GM19240 (cell line): ENCODE data around the gene ISG20.
"Not testable (repeated sequence)": the region's sequence is repeated elsewhere in the genome, so short reads cannot be mapped to it uniquely, and the experiment has no call there.

ENCODE experiments used
- DNase-seq: peaks from one replicate; pipeline ENCODE4 v3.0.0; 2011; ENCODE audit warnings: low spot score; ENCODE audit not compliant: insufficient read length

The ISG20 gene

GRCh38 chr15:88636050-88636449, 2.8 kb upstream of the ISG20 start:
- no peak for DNase-seq

- no peak for DNase-seq
Observed at GRCh38 chr15:88636654-88637053, 2.2 kb upstream of the ISG20 start.

- no peak for DNase-seq
Observed at GRCh38 chr15:88637436-88637835, 1.4 kb upstream of the ISG20 start.

- DNase-seq = no peak
Observed at GRCh38 chr15:88637841-88638625, 783 bp upstream of the ISG20 start.

DNA sequence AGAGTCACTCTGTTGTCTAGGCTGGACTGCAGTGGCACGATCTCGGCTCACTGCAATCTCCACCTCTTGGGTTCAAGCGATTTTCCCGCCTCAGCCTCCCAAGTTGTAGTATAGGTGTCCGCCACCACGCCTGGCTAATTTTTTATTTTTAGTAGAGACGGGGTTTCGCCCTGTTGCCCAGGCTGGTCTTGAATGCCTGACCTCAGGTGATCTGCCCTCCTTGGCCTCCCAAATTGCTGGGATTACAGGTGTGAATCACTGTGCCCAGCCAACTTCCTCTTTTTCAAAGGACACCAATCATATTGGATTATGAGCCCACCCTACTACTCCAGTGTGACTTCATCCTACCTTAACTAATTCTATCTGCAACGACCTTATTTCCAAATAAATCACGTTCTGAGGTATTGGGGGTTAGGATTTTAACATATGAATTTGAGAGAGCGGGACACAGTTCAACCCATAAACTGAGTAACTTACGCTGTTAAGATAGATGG, 3.2 kb downstream of the ISG20 start:
- no peak for DNase-seq

- DNase-seq = not testable (repeated sequence)
Observed at GRCh38 chr15:88642514-88642913, 3.7 kb downstream of the ISG20 start.

DNA sequence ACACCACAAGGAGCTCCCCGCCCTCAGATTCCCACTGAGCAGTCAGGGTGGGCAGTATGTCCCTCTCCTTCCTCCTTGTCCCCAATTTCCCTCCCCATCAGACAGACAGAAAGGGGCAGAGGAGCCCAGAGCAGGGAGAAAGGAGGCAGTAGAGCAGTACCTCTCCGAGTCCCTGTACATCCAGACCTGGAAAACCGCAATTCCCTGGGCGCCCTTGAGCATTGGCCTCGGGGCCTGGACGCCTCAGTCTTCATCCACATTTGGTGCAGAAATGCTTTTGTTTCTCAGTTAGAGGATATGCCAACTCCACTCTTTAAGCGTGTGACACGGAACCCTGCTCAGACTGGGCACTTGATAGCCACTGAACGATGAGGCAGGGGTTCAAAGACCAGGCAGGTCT, 5.9 kb downstream of the ISG20 start:
- DNase-seq = no peak

GRCh38 chr15:88645171-88646087, 6.6 kb downstream of the ISG20 start:
- no peak for DNase-seq

- DNase-seq = no peak
Observed at GRCh38 chr15:88646088-88646405, 7.2 kb downstream of the ISG20 start.

DNA sequence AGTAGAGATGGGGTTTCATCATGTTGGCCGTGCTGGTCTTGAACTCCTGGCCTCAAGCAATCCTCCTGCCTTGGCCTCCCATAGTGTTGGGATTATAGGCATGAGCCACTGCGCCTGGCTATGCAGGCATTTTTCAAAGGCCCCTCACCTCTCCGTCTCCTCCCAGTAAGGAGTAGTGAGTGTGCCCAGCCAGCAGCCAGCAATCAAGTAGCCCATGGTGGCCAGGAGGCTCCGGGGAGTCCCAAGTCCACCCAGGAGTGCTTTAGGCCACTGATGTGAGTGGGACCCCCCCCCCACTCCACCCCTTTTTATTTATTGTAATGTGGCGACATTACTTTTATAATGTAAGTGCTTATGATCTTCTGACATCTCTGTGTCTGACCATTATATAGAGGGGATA, 8.1 kb downstream of the ISG20 start:
- no peak for DNase-seq

DNA sequence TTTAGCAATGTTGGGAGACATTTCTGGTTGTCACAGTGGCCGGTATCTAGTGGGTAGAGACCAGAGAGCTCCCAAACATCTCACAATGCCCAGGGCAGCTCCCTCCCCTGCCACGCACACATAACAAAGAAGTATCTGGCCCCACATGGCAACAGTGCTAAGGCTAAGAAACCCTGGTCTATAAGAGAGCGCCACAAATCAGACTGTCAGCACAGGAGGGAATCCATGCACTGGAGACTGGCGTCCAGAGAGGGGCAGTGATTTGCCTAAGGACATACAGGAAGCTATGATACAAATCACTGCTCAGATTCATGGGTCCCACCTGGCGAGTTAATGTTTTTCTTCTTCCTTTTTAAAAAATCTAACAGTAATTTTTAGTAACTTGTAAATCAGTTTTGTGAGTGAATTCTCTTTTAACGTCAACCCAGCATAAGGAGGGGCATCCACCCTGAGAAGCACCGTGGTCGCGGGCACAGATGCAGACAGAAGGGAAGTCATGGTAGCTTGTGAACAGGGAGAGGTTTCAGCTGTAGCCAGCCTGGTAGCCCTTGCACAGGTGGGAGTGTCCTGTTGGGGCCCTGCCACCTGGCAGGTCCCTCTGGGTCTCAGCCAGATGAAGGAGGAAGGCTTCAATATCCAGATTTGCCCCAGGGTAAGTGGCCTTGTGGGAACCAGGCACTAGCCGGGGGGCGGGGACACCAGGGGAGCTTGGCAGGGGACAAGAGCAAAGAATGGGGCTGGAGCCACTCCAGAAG, 8.7 kb downstream of the ISG20 start:
- DNase-seq = no peak

DNA sequence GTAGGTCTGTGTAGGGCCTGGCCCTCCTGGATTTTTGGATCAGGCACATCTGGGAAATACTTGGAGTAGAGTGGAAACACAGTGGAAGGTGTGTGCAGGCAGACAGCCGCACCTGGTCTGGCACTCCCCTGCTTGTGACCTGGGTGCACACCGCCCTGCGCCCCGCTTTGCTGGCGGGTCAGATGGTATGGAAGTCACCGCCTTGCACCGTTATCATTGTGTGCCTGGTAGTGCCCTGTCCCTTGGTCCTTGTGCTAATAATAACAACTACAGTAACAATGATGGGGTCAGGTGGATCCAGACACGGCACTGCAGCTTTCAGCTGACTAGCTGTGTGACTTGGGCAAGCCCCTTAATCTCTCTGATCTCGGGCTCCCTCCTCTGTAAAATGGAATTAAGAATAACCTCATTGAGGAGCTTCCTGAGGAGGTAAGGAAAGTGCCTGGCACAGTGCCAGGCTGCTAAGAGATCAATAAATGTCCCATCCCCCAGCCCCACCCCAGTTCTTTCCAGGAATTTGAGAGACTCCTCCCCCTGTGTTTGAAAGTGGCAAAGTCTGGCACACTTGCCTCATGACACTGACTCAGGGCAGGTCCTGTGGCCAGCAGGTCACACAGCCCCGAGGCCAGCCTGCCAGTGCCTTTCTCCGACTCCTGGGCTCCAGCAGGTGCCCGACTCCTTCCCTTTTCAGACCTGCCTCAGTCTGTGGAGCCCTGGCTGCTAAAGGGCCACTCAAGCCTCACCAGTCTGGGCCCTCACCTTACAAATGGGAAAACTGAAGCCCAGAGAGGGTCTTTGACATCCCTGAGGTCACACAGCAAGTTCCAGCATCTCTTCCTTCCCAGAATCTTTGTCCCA, 9.8 kb downstream of the ISG20 start:
- DNase-seq = no peak

DNA sequence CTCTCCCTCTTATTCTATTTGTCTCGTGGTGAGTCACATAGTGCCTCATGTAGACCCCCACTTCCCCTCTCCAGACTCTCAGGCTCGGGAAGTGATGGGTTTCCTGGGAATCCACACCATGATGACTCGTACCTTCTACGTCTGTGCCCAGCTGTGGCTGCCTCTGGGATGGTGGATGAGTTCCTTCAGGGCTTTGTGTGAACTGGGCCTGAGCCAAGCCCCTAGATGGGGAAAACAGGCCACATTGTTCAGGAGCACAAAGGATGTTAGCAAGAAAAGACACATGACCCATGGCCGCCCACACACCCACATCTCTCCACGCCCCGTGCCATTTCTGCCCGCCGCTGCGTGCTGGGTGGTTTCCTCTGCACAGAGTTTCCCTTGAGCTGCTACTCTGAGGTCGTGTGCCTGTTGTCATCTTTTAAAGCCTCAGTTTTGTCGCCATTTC, 10.5 kb downstream of the ISG20 start:
- no peak for DNase-seq

GRCh38 chr15:88649753-88650551, 11.1 kb downstream of the ISG20 start:
- DNase-seq = no peak

DNA sequence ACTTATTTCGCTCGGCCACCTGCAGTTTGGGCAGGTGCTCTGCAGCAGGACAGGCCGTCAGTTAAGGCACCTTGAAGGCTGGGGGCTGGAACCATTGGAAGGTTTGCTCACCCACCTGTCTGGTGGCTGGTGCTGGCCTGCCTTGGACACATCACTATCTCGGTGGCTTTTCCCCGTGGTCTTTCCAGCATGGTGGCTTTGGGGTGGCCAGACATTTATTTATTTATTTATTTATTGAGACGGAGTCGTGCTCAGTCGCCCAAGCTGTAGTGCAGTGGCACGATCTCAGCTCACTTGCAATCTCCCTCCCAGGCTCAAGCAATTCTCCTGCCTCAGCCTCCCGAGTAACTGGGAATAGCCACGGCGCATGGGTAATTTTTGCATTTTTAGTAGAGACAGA, 11.7 kb downstream of the ISG20 start:
- DNase-seq = no peak

DNA sequence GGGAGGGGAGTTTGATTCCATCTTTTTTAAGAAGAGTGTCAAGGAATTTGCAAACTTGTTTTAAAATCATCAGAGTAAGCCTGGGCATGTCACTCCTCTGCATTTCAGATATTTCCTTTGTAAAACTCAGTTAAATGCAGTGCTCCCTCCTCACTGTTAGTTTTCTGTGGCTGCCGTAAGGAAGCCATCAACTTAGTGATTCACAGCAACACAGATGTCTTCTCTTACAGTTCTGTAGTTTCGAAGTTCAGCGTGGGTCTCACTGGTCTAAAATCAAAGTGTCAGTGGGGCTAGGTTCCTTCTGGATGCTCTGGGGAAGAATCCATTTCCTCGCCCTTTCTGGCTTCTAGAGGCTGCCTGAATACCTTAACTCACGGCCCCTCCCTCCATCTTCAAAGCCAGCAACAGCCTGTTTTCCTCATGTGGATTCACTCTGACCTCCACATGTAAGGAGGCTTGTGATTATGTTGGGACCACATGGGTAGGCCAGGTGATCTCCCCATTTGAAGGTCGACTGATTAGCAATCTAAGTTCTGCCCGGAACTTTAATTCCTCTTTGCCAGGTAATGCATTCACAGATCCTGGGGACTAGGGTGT, 12.4 kb downstream of the ISG20 start:
- DNase-seq = no peak

GRCh38 chr15:88651971-88652370, 13.2 kb downstream of the ISG20 start:
- no peak for DNase-seq

DNA sequence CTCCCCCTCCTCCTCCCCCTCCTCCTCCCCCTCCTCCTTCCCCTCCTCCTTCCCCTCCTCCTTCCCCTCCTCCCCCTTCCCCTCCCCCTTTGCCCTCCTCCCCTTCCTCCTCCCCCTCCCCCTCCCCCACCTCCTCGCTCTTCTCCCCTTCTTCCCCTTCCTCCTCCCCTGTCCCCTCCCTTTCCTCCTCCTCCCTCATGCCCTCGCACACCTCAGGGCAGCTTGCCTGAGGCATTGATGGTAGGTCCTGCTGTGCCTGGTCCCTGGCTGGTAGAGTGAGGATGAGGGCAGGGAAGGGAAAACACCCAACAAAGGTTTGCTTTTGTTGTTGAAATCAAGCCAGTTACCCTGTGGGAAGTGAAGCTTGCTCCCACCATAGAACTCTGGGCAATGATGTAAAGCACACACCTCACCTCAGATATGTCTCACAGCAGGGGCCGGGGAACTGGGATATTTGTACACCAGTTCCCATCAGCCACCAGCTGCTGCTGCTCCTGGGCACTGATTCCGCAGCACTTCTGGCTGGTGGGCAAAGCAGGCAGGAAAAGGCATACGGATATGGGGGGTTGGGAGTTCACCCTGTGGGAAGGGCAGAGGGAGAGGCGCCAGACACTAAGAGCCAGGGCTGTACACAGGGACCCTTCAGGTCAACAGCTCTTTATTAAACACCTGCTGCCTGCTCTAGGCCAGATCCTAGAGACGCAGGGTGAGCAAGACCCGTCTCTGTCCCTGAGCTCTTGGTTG, 13.8 kb downstream of the ISG20 start:
- DNase-seq = no peak
